Vein endothelial cell (primary cell): ENCODE data around the gene ALDH9A1. TPM values are rescaled to one million over a fixed set of nuclear protein-coding genes. Genes with fewer than 3 reads are reported as not detected.

Source experiments
- total RNA-seq: library from RNA; depleted of rRNA; stranded (reverse); fragments of >200 nt; gene quantifications from 2 replicates; pipeline ENCODE4 v1.2.3, GENCODE V29; 2012

ALDH9A1 gene
- 45.9 and 46.1 TPM in 2 replicates for total RNA-seq

GRCh38 chr1:165697881-165698760, at the start of gene ALDH9A1:
Gene ALDH9A1 (minus strand): TSS chr1:165698562. CDS start chr1:165698558, 4 bp downstream.

DNA sequence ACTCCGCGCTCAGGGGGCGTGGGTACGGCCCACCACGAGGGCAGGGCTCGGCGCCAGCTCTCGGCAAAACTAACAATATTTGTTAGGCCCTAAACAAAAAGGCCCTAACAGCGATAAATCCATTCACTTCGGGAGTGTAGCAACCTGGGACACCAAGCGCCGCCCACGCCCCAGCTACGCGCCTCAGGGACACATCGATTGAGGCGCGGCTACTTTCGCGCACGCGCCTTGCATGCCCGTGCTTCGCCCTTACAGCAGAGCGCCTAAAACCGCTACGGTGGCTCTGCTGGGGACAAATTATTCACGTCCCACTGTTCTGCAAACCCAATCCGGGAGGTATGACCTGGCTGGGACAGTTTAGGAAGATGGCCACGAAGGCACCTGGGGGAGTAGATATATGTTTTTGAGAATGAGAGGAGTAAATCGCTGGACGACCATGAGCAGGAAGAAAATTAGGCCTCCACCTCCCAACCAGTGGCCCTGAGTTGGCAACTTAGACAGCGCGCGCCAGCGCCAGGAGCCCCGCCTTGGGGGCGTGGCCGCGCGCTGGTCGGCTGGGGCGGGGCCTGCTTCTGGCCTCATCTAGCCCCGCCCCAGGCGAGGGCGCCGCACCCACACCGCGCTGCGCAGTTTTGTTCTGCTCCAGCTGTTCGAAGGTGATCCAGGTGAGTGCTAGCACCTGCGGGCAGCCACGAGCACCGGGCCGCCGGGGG, 67.6 kb downstream of the ALDH9A1 start, which contains the start of gene MGST3:
TSS of gene MGST3 (plus strand) at position 606 of the 713 bp plus-strand sequence. CDS start 18,614 bp downstream, outside the sequence.

Other genes with a start within 250 kb of the ALDH9A1 start
- not detected in 2 replicates for gene LRRC52, start 154.6 kb downstream of the ALDH9A1 start, total RNA-seq
- 80.1 and 104 TPM in 2 replicates for gene MGST3, start 67.3 kb downstream of the ALDH9A1 start, total RNA-seq
- gene TMCO1, start 70.3 kb upstream of the ALDH9A1 start, total RNA-seq: 55.9 and 64.7 TPM in 2 replicates
- 89.5 and 92.4 TPM in 2 replicates for gene UCK2, start 129.1 kb upstream of the ALDH9A1 start, total RNA-seq